ENCODE data around the gene CCDC117. TPM values are rescaled to one million over a fixed set of nuclear protein-coding genes. Genes with fewer than 3 reads are reported as not detected.

CCDC117 gene
- total RNA-seq = 21.7 TPM

GRCh38 chr22:28772633-28773460 lies at the start of gene CCDC117:
TSS of gene CCDC117 (plus strand) at chr22:28772695. CDS start at chr22:28772850, 155 bp downstream.

GRCh38 chr22:28741785-28742561 lies 30.5 kb upstream of the CCDC117 start, which contains the start of the genes CHEK2 and HSCB:
TSS of gene CHEK2 (minus strand) at chr22:28741820. CDS start at chr22:28734721, 7,099 bp downstream.
TSS of gene HSCB (plus strand) at chr22:28742039. CDS start at chr22:28742096, 57 bp downstream.

GRCh38 chr22:28800308-28801041 lies 28.0 kb downstream of the CCDC117 start, which contains the start of gene XBP1:
TSS of gene XBP1 (minus strand) at chr22:28800569.

Small RNA genes within 50 kb of the gene (small RNA-seq; reads per million reads assigned to genes)
- gene Z93930.1 (ENCODE audit: low replicate concordance) = not detected

Other genes starting within 250 kb of the CCDC117 start
- 77.8 TPM for gene TTC28, start 92.9 kb upstream of the CCDC117 start, total RNA-seq
- gene CHEK2, start 30.9 kb upstream of the CCDC117 start, total RNA-seq = 10.2 TPM
- 13.8 TPM for gene HSCB, start 30.7 kb upstream of the CCDC117 start, total RNA-seq
- 146 TPM for gene XBP1, start 27.9 kb downstream of the CCDC117 start, total RNA-seq
- 27.7 TPM for gene ZNRF3, start 110.9 kb downstream of the CCDC117 start, total RNA-seq

Data from metanephros (tissue), 2 donors.